DOHH2 (cell line): ENCODE data around the gene COL5A2.

Source experiments
- CTCF ChIP-seq: fragments of 200-600 bp; sonication (generic); IDR thresholded peaks from one replicate; pipeline ENCODE4 v1.5.1; 2014; ENCODE audit warnings: antibody characterized with exemption, mild to moderate bottlenecking, low read depth, low read length; ENCODE audit not compliant: poor library complexity, severe bottlenecking
- EZH2phosphoT487 ChIP-seq: fragments of 200-600 bp; sonication (generic); IDR thresholded peaks from 2 replicates; pipeline ENCODE4 v1.6.1; 2017; ENCODE audit warnings: borderline replicate concordance, mild to moderate bottlenecking, antibody characterized with exemption, low read length, moderate library complexity, mixed read lengths

- TF ChIP-seq CTCF: no peak
- no peak for TF ChIP-seq EZH2phosphoT487
Measured at GRCh38 chr2:189113963-189114362, 65.6 kb downstream of the COL5A2 start.
